Stimulated activated CD8-positive, alpha-beta memory T cell treated with anti-CD3 and anti-CD28 coated beads, Interleukin-12 subunit alpha, Interleukin-12 subunit beta, amount 100 ng/mL, for 24 hours (primary cell): ENCODE measurements around the gene GJB4.
"Not testable (repeated sequence)": the region's sequence is repeated elsewhere in the genome, so short reads cannot be mapped to it uniquely, and the experiment has no call there.

Experiments
- DNase-seq: peaks from one replicate; pipeline ENCODE4 v3.0.0-alpha.2; 2020; ENCODE audit errors: extremely low read depth

Gene GJB4

GRCh38 chr1:34759503-34760357 is at the start of gene GJB4:
Gene GJB4 (plus strand): TSS chr1:34759740. CDS start chr1:34761255, 1,515 bp downstream.
- DNase-seq, result no peak

GRCh38 chr1:34710812-34711211 is 48.7 kb upstream of the GJB4 start:
- no peak for DNase-seq

GRCh38 chr1:34711485-34711884 is 48.1 kb upstream of the GJB4 start:
- no peak for DNase-seq

- DNase-seq, result no peak
Observed at GRCh38 chr1:34712007-34712688, 47.4 kb upstream of the GJB4 start.

GRCh38 chr1:34713443-34713842 is 46.1 kb upstream of the GJB4 start:
- DNase-seq, result no peak

- DNase-seq, result no peak
Observed at GRCh38 chr1:34714386-34714785, 45.2 kb upstream of the GJB4 start.

GRCh38 chr1:34715139-34715538 is 44.4 kb upstream of the GJB4 start:
- DNase-seq, result no peak

- no peak for DNase-seq
Observed at GRCh38 chr1:34721241-34721640, 38.3 kb upstream of the GJB4 start.

GRCh38 chr1:34721646-34722355 is 37.7 kb upstream of the GJB4 start:
- DNase-seq, result no peak

GRCh38 chr1:34726861-34727260 is 32.7 kb upstream of the GJB4 start:
- no peak for DNase-seq

- no peak for DNase-seq
Observed at GRCh38 chr1:34730485-34730884, 29.1 kb upstream of the GJB4 start.

GRCh38 chr1:34732831-34733230 is 26.7 kb upstream of the GJB4 start:
- not testable (repeated sequence) for DNase-seq

GRCh38 chr1:34736692-34737091 is 22.8 kb upstream of the GJB4 start:
- no peak for DNase-seq

- not testable (repeated sequence) for DNase-seq
Observed at GRCh38 chr1:34737236-34737635, 22.3 kb upstream of the GJB4 start.

- no peak for DNase-seq
Observed at GRCh38 chr1:34739613-34740012, 19.9 kb upstream of the GJB4 start.

- DNase-seq, result no peak
Observed at GRCh38 chr1:34740161-34740868, 19.2 kb upstream of the GJB4 start.

- DNase-seq, result peak; percentile 42
Observed at GRCh38 chr1:34742667-34743270, 16.8 kb upstream of the GJB4 start.

GRCh38 chr1:34743775-34744174 is 15.8 kb upstream of the GJB4 start:
- DNase-seq, result no peak

GRCh38 chr1:34744851-34745250 is 14.7 kb upstream of the GJB4 start:
- no peak for DNase-seq

- DNase-seq, result no peak
Observed at GRCh38 chr1:34745666-34746065, 13.9 kb upstream of the GJB4 start.

- no peak for DNase-seq
Observed at GRCh38 chr1:34746101-34746500, 13.4 kb upstream of the GJB4 start.
